Endodermal cell (in vitro differentiated cells): ENCODE data around the gene SH3PXD2A. TPM values are rescaled to one million over a fixed set of nuclear protein-coding genes. Genes with fewer than 3 reads are reported as not detected.

Experiments
- DNase-seq: peaks from one replicate; pipeline ENCODE4 v3.0.0-alpha.2; 2017
- H3K27ac ChIP-seq: 2 replicates; pipeline ENCODE4 v1.5.1; 2013; ENCODE audit warnings: mild to moderate bottlenecking, low read depth, low read length, moderate library complexity
- H3K27me3 ChIP-seq: 2 replicates; pipeline ENCODE4 v1.6.1; 2013; ENCODE audit warnings: mild to moderate bottlenecking, low read length, moderate library complexity; ENCODE audit not compliant: insufficient read depth, control insufficient read depth, poor library complexity, severe bottlenecking
- H3K36me3 ChIP-seq: 2 replicates; pipeline ENCODE4 v1.7.0; 2013; ENCODE audit warnings: mild to moderate bottlenecking, low read length, moderate library complexity; ENCODE audit not compliant: control insufficient read depth, insufficient read depth
- H3K4me1 ChIP-seq: one replicate; pipeline ENCODE4 v1.7.0; 2013; ENCODE audit warnings: low read length; ENCODE audit not compliant: control insufficient read depth, insufficient read depth
- H3K4me3 ChIP-seq: 2 replicates; pipeline ENCODE4 v1.5.1; 2013; ENCODE audit warnings: mild to moderate bottlenecking, low read length, moderate library complexity
- H3K9ac ChIP-seq: 2 replicates; pipeline ENCODE4 v1.6.1; 2013; ENCODE audit warnings: mild to moderate bottlenecking, low read length, moderate library complexity; ENCODE audit not compliant: poor library complexity, severe bottlenecking; ENCODE audit errors: extremely low read depth
- H3K9me3 ChIP-seq: 2 replicates; pipeline ENCODE4 v1.6.1; 2013; ENCODE audit warnings: mild to moderate bottlenecking, low read length, moderate library complexity; ENCODE audit not compliant: control insufficient read depth
- H3K27ac Mint-ChIP-seq: 2 replicates; pipeline ENCODE4 v1.8.0; 2020; ENCODE audit warnings: mixed read lengths
- H3K27me3 Mint-ChIP-seq: 2 replicates; pipeline ENCODE4 v1.8.0; 2021; ENCODE audit warnings: mild to moderate bottlenecking, mixed read lengths; ENCODE audit not compliant: insufficient read depth
- H3K36me3 Mint-ChIP-seq: 2 replicates; pipeline ENCODE4 v1.8.0; 2020; ENCODE audit warnings: low read depth, mixed read lengths
- H3K4me1 Mint-ChIP-seq: 2 replicates; pipeline ENCODE4 v1.8.0; 2020; ENCODE audit warnings: mixed read lengths
- H3K4me3 Mint-ChIP-seq: 2 replicates; pipeline ENCODE4 v1.8.0; 2020; ENCODE audit warnings: mild to moderate bottlenecking, moderate library complexity, mixed read lengths
- H3K9me3 Mint-ChIP-seq: 2 replicates; pipeline ENCODE4 v1.8.0; 2020; ENCODE audit warnings: mild to moderate bottlenecking, mixed read lengths
- WGBS, 2 experiments: methylation state at CpG; one replicate each; pipeline versions ENCODE4 v1.1.5 to v1.1.7; 2013; ENCODE audit warnings: missing lambda C conversion rate in 2 of 2, mixed read lengths in 1 of 2; ENCODE audit not compliant: insufficient coverage in 1 of 2, insufficient read length in 1 of 2; 5-methylcytosine and 5-hydroxymethylcytosine counted together
- total RNA-seq, 2 donors: library from RNA; stranded (reverse); fragmentation: NEBNext Ultra II Directional in 1 of 2; extraction: Animal tissue kit (Norgen Biotek cat#: 25700) in 1 of 2; gene quantifications; 2 replicates in 1 of 2; 3 replicates in 1 of 2; pipeline ENCODE4 v1.2.1, GENCODE V29; 2021
- TF ChIP-seq, protein P1 (sequence below): fragments of 200-600 bp; sonication (generic); conservative IDR thresholded peaks from 2 replicates; pipeline ENCODE4 v1.5.0; 2021; ENCODE audit warnings: antibody characterized with exemption, mild to moderate bottlenecking

SH3PXD2A gene
- total RNA-seq, 2 donors from 2014 or later = 15.7 to 22.6 TPM

DNA sequence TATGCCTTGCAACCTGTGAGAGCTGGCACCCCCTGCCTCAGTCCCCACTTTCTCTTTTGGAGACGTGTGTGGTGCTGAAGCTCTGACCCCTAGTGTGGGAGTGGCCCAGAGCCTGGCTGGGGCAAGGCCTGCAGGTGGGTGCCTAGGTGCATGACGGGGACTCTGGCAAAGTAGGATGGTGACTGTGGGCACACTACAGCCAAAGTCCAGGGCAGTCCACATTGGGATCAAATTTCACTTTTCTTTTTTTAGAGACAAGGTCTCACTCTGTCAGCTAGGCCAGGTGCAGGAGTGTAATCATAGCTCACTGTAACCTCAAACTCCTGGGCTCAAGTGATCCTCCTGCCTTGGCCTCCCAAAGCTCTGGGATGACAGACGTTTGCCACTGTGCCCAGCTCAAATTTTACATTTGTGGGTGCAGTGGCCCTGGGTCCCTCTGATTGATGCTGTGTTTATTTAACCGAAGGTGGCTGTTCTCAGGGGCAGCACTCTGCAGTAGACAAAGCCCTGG, 309.6 kb downstream of the SH3PXD2A start:
- Histone ChIP-seq H3K4me1 (peaks cover 6% of the 10 kb centered on the region), H3K9ac (no peak overlapping the region), H3K27ac (no peak overlapping the region), H3K27me3 (no peaks in the 10 kb centered on the region), H3K4me3 (no peak overlapping the region), H3K36me3 (no peaks in the 10 kb centered on the region), H3K9me3 (no peaks in the 10 kb centered on the region)
- WGBS, 2 experiments = 88 to 90% methylated on average over 4 of the region's 4 CpGs
- H3K27me3 Mint-ChIP-seq = peaks cover 13% of the 10 kb centered on the region
- peaks cover 22% of the 10 kb centered on the region for H3K4me1 Mint-ChIP-seq
- H3K27ac Mint-ChIP-seq = no peak overlapping the region
- H3K4me3 Mint-ChIP-seq = no peak overlapping the region
- DNase-seq = no peak
- no peaks in the 10 kb centered on the region for H3K36me3 Mint-ChIP-seq
- peaks cover under 1% of the 10 kb centered on the region for H3K9me3 Mint-ChIP-seq
- TF ChIP-seq, protein P1, sequence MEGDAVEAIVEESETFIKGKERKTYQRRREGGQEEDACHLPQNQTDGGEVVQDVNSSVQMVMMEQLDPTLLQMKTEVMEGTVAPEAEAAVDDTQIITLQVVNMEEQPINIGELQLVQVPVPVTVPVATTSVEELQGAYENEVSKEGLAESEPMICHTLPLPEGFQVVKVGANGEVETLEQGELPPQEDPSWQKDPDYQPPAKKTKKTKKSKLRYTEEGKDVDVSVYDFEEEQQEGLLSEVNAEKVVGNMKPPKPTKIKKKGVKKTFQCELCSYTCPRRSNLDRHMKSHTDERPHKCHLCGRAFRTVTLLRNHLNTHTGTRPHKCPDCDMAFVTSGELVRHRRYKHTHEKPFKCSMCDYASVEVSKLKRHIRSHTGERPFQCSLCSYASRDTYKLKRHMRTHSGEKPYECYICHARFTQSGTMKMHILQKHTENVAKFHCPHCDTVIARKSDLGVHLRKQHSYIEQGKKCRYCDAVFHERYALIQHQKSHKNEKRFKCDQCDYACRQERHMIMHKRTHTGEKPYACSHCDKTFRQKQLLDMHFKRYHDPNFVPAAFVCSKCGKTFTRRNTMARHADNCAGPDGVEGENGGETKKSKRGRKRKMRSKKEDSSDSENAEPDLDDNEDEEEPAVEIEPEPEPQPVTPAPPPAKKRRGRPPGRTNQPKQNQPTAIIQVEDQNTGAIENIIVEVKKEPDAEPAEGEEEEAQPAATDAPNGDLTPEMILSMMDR = no peak

DNA sequence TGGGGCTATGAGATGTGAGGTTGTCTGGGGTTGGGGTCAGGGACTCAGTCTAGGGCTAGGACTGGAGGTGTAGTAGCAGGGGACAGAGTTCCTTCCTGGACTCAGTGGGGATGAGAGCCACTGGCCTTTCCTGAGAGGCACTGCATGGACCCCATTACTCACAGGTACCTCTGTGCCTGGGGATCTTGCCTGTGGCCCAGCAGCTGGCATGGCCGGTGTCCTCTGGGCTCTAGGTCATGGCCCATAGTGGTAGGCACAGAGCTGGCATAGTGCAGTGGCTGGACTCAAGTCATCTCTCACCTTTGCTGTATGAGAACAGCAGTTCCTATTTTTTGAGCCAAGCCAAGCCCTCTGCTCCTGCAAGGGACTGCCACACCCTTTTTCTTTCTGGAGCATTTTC, 310.0 kb downstream of the SH3PXD2A start:
- no peak for DNase-seq
- Histone ChIP-seq H3K9ac (no peak overlapping the region), H3K4me1 (peaks cover 6% of the 10 kb centered on the region), H3K4me3 (no peak overlapping the region), H3K9me3 (no peaks in the 10 kb centered on the region), H3K27ac (no peak overlapping the region), H3K36me3 (no peaks in the 10 kb centered on the region), H3K27me3 (no peaks in the 10 kb centered on the region)
- Mint-ChIP-seq H3K27ac (no peak overlapping the region), H3K4me1 (peaks cover 22% of the 10 kb centered on the region), H3K4me3 (no peak overlapping the region), H3K36me3 (no peaks in the 10 kb centered on the region), H3K27me3 (peaks cover 10% of the 10 kb centered on the region), H3K9me3 (no peaks in the 10 kb centered on the region)
- TF ChIP-seq, protein P1 = no peak
- 96 to 100% methylated on average over 1 of the region's 1 CpG for WGBS, 2 experiments

DNA sequence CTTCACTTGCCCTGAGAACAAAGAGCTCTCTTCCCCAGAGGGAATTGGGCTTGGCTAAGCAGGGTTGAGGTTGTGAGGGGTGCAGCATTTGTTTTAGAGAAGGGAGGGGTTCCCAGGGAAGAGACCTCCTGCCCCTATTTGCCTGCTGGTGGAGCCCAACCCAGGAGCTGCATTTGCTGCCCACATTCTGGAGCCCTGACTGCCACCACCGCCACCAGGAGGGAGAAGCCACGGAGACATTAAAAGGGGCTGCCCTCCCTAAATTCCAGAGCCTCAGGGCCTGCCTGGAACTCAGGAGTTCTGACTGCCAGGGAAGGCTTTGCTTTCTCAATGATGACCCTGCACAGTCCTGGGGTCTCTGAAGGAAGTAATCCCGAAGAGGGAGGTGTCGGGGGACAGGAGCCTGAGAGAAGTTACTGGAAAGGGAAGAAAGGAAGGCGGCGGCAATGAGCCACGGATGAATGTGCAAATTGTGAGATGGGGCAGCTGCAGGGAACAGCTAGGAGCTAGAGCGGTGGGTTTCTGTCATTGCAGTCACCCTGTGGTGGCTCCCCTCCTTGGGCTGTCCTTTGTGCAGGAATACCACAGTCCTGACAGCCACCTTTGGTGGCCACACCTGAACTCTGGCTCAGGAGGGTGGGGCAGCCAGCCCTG, 310.6 kb downstream of the SH3PXD2A start:
- 84 to 95% methylated on average over 8 of the region's 8 CpGs for WGBS, 2 experiments
- Mint-ChIP-seq H3K4me1 (peaks cover 22% of the 10 kb centered on the region), H3K4me3 (no peak overlapping the region)

More for the DNA sequence above, 310.6 kb downstream of the SH3PXD2A start:
- Histone ChIP-seq H3K27ac (no peak overlapping the region), H3K4me1 (peaks cover 6% of the 10 kb centered on the region), H3K27me3 (no peaks in the 10 kb centered on the region), H3K4me3 (no peak overlapping the region), H3K9ac (no peak overlapping the region), H3K9me3 (no peaks in the 10 kb centered on the region), H3K36me3 (no peaks in the 10 kb centered on the region)
- TF ChIP-seq, protein P1 = no peak
- H3K27me3 Mint-ChIP-seq = peaks cover 7% of the 10 kb centered on the region
- H3K27ac Mint-ChIP-seq = no peak overlapping the region
- H3K9me3 Mint-ChIP-seq = no peaks in the 10 kb centered on the region
- DNase-seq = peak; percentile 42
- no peaks in the 10 kb centered on the region for H3K36me3 Mint-ChIP-seq

Other genes starting within 250 kb of the SH3PXD2A start
- gene STN1, start 62.6 kb upstream of the SH3PXD2A start, total RNA-seq = 10 to 100 TPM; 13.5 to 19.9 TPM
- 10 to 100 TPM; 23.4 to 32.9 TPM for gene SLK, start 111.6 kb upstream of the SH3PXD2A start, total RNA-seq
- gene COL17A1, start 230.3 kb upstream of the SH3PXD2A start, total RNA-seq = 1 to 10 TPM; 1.1 to 2.3 TPM